Hepatocyte (in vitro differentiated cells): ENCODE data around the gene ADGRL1.
"Not testable (repeated sequence)": the region's sequence is repeated elsewhere in the genome, so short reads cannot be mapped to it uniquely, and the experiment has no call there.

Source experiments
- EZH2 ChIP-seq: fragments of 200-600 bp; sonication (generic); IDR thresholded peaks from 2 replicates; pipeline ENCODE4 v1.6.1; 2016; ENCODE audit warnings: antibody characterized with exemption, mild to moderate bottlenecking, borderline replicate concordance
- TF ChIP-seq, protein P1 (sequence below): fragments of 200-600 bp; sonication (generic); IDR thresholded peaks from 2 replicates; pipeline ENCODE4 v1.5.1; 2016; ENCODE audit warnings: antibody characterized with exemption, mild to moderate bottlenecking; ENCODE audit not compliant: poor library complexity

DNA sequence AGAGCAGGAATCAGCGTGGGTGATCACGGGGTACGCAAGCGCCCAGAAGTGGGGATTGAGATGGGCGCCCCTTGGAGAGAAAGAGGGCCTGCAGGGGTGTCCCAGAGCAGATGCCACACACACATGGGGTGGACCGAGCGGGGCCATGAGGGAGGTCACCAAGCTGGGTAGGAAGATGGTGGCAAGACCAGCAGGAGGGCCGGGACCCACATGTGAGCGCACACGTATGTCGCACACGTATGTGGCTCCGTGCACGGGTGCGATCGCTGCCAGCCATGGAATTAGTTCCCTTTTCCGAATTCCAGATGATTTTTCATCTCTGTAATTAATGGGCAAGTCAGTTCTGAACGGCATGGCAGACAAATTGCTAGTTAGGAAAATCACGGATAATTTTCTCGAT lies 2.2 kb downstream of the ADGRL1 start:
- TF ChIP-seq EZH2: not testable (repeated sequence)
- TF ChIP-seq, protein P1, sequence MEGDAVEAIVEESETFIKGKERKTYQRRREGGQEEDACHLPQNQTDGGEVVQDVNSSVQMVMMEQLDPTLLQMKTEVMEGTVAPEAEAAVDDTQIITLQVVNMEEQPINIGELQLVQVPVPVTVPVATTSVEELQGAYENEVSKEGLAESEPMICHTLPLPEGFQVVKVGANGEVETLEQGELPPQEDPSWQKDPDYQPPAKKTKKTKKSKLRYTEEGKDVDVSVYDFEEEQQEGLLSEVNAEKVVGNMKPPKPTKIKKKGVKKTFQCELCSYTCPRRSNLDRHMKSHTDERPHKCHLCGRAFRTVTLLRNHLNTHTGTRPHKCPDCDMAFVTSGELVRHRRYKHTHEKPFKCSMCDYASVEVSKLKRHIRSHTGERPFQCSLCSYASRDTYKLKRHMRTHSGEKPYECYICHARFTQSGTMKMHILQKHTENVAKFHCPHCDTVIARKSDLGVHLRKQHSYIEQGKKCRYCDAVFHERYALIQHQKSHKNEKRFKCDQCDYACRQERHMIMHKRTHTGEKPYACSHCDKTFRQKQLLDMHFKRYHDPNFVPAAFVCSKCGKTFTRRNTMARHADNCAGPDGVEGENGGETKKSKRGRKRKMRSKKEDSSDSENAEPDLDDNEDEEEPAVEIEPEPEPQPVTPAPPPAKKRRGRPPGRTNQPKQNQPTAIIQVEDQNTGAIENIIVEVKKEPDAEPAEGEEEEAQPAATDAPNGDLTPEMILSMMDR: not testable (repeated sequence)
